Naive thymus-derived CD8-positive, alpha-beta T cell (primary cell): ENCODE measurements around the gene ABL2. TPM values are rescaled to one million over a fixed set of nuclear protein-coding genes. Genes with fewer than 3 reads are reported as not detected.

Experiments used
- ATAC-seq, 2 donors: fragments of 150-1000 bp; cut with Tn5 transposase in 1 of 2; sonication (Bioruptor Pico), chemical (Tn5 transposase) in 1 of 2; 1 replicate in 1 of 2; 2 replicates in 1 of 2; pipeline ENCODE4 v1.10.0; 2021; ENCODE audit warnings: mild to moderate bottlenecking in 2 of 2, moderate library complexity in 2 of 2
- POLR2A ChIA-PET: fragments of 350-600 bp; sonication (Branson Sonifier 250); formaldehyde crosslinking; loops from one replicate; lab custom pipeline; 2021; ENCODE audit warnings: antibody characterized with exemption; lab: Charles Lee
- DNase-seq, 10 donors: peaks; one replicate each; pipeline versions ENCODE4 v3.0.0 to v3.0.0-alpha.2; 2020 to 2022
- H3K27ac Mint-ChIP-seq, 10 donors: one replicate each; pipeline ENCODE4 v1.8.0; 2020 to 2022; ENCODE audit warnings: mild to moderate bottlenecking in 10 of 10, mixed read lengths in 10 of 10, moderate library complexity in 4 of 10, inconsistent platforms in 1 of 10
- H3K27me3 Mint-ChIP-seq, 5 donors: one replicate each; pipeline ENCODE4 v1.8.0; 2021 to 2022; ENCODE audit warnings: mixed read lengths in 5 of 5
- H3K36me3 Mint-ChIP-seq, 3 donors: one replicate each; pipeline ENCODE4 v1.8.0; 2020 to 2022; ENCODE audit warnings: mixed read lengths in 3 of 3, mild to moderate bottlenecking in 2 of 3, inconsistent platforms in 1 of 3
- H3K4me1 Mint-ChIP-seq, 4 donors: one replicate each; pipeline ENCODE4 v1.8.0; 2021 to 2022; ENCODE audit warnings: mixed read lengths in 4 of 4
- H3K4me3 Mint-ChIP-seq, 10 donors: one replicate each; pipeline ENCODE4 v1.8.0; 2020 to 2022; ENCODE audit warnings: mild to moderate bottlenecking in 10 of 10, mixed read lengths in 10 of 10, moderate library complexity in 6 of 10, inconsistent platforms in 1 of 10
- H3K9me3 Mint-ChIP-seq, 9 donors: one replicate each; pipeline ENCODE4 v1.8.0; 2020 to 2022; ENCODE audit warnings: mixed read lengths in 9 of 9, mild to moderate bottlenecking in 3 of 9, inconsistent platforms in 1 of 9, moderate library complexity in 1 of 9
- polyA plus RNA-seq, 3 donors: library from polyadenylated mRNA; unstranded; fragments of 300-500 nt; fragmentation: Illumina TruSeq; gene quantifications; one replicate each; pipeline ENCODE4 v1.2.3, GENCODE V29; 2021
- total RNA-seq, 8 experiments: library from RNA in 2 of 8; stranded (reverse) in 2 of 8; gene quantifications; one replicate each; pipeline ENCODE4 v1.2.3 and lab custom pipeline; 2021 to 2026

Gene ABL2
- total and polyA plus RNA-seq, 5 experiments from 2014 or later, result 0.45 to 19.3 (median 2.2) TPM

DNA sequence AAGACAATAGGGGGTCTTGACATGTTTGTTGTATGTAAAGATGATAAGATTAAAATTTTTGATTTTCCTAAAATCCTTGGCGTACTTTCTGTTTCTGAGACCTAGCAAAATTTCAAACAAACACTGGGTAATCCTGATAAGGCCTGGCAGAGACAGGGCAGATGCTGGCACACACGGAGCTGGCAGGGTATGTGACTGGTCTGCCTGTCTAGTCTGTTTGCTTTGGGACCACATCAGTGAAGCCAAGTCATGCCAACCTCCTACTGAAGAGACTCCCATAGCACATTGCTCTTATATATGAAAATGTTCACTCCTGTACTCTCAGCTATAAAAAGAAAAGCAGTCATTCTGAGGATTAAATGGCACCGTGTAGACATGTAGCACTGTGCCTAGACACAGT is 133.6 kb downstream of the ABL2 start:
- no peaks in the 10 kb centered on the region for H3K27me3 Mint-ChIP-seq
- no peak for ATAC-seq
- DNase-seq, result no peak
- H3K27ac Mint-ChIP-seq, result peak overlapping the region in 5 of 10 donors; percentile 7 to 89 (median 52)
- no peaks in the 10 kb centered on the region for H3K9me3 Mint-ChIP-seq
- H3K4me1 Mint-ChIP-seq, result peaks cover 0 to 7% (median 0%) of the 10 kb centered on the region in 4 donors
- POLR2A ChIA-PET, result no interaction called here
- no peak overlapping the region for H3K4me3 Mint-ChIP-seq
- peaks cover 5 to 60% (median 6%) of the 10 kb centered on the region in 3 donors for H3K36me3 Mint-ChIP-seq

DNA sequence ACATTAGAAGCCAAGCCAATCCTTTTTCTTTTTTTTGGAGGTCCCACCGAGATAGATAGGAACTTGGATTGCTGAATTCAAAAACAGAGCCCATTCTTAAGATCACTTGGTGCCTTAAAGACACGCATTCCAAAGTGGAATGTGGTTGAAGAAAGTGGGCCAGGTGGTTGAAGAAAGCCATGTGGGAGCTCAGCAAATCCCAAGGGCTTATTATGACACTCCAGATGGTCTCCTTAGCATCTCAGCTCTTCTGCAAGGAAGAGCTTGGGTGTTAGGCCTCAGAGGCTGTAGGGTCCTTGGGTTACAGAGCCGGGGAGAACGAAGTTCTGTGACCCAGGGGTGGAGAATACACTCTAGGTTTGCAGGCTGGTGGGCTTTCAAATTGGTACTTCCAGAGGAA is 134.1 kb downstream of the ABL2 start:
- H3K27me3 Mint-ChIP-seq, result no peaks in the 10 kb centered on the region
- peaks cover 0 to 8% (median 0%) of the 10 kb centered on the region in 4 donors for H3K4me1 Mint-ChIP-seq
- H3K36me3 Mint-ChIP-seq, result peaks cover 5 to 61% (median 6%) of the 10 kb centered on the region in 3 donors
- ATAC-seq (no peak), DNase-seq (no peak)
- no peak overlapping the region for H3K4me3 Mint-ChIP-seq
- POLR2A ChIA-PET, result no interaction called here
- no peaks in the 10 kb centered on the region for H3K9me3 Mint-ChIP-seq
- peak overlapping the region in 6 of 10 donors; percentile 7 to 89 (median 64) for H3K27ac Mint-ChIP-seq

DNA sequence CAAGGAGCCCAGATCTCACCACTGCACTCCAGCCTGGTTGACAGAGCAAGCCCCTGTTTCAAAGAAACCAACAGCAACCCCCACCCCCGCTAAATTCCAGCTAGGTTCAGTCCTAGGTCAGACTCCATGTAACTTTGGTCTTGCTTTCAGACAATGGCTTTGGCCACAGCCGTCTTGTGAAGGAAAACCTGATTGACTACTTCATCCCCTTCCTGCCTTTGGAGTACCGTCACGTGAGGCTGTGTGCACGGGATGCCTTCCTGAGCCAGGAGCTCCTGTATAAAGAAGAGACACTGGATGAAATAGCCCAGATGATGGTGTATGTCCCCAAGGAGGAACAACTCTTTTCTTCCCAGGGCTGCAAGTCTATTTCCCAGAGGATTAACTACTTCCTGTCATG is 134.7 kb downstream of the ABL2 start:
- no peak for DNase-seq
- peak overlapping the region in 1 of 10 donors; percentile 75 for H3K27ac Mint-ChIP-seq
- H3K4me1 Mint-ChIP-seq, result peaks cover 0 to 8% (median 0%) of the 10 kb centered on the region in 4 donors
- H3K36me3 Mint-ChIP-seq, result peaks cover 5 to 64% (median 6%) of the 10 kb centered on the region in 3 donors
- H3K9me3 Mint-ChIP-seq, result no peaks in the 10 kb centered on the region
- no peak for ATAC-seq
- H3K4me3 Mint-ChIP-seq, result no peak overlapping the region
- H3K27me3 Mint-ChIP-seq, result no peaks in the 10 kb centered on the region
- POLR2A ChIA-PET, result no interaction called here

DNA sequence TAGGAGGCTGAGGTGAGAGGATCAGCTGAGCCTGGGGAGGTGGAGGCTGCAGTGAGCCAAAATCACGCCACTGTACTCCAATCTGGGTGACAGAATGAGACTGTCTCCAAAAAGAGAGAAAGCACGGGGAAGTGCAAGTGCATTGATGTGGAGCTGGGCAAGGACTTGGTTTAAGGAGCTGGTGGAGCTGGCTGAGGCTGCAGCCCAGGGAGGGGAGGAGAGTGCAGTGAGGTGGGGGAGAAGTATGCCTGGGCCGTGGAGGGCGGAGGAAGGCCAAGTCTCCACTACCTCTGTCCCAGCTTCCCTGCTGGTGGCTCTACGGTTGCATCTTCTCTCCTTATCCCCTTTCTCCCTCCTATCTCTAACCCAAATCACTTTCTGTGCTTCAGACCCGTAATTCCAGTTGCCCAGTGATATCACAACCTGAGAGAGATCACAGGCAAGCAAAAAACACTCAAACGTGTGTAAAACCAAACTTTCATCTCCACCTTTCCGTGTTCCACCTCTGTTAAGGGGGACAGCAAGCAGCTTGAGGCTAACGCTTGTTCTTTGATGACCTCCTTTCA is 136.5 kb downstream of the ABL2 start:
- ATAC-seq, result no peak
- Mint-ChIP-seq H3K4me3 (no peak overlapping the region), H3K27me3 (no peaks in the 10 kb centered on the region), H3K36me3 (peaks cover 2 to 73% (median 6%) of the 10 kb centered on the region in 3 donors), H3K4me1 (peaks cover 0 to 12% (median 6%) of the 10 kb centered on the region in 4 donors), H3K9me3 (no peaks in the 10 kb centered on the region), H3K27ac (peak overlapping the region in 8 of 10 donors; percentile 29 to 85 (median 54))
- no peak for DNase-seq
- POLR2A ChIA-PET, result no interaction called here

DNA sequence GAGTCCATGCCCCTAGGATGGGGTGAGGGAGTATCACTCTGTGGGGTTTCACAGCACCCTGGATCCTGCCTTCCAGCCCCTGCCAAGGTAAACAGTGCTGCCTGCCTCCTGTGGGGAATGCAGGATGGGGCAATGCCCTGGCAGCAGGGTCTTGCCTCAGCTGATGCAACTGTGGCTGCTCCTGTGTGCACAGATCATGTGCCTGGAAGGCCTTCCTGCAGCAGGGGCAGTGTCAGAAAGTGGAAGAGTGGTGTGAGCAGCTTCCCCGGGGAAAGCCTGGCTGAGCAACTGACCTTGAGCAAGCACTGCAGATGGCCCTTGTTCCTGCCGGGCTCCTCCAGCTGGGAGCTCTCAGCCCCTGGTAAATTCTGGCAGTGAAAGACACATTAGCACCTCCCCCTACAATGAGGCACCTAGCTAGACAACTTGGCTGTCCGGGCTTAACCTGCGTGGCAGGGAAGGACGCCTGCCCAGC is 137.7 kb downstream of the ABL2 start:
- DNase-seq (no peak), ATAC-seq (no peak)
- Mint-ChIP-seq H3K4me3 (no peak overlapping the region), H3K27me3 (no peaks in the 10 kb centered on the region), H3K4me1 (peaks cover 0 to 13% (median 6%) of the 10 kb centered on the region in 4 donors), H3K27ac (peak overlapping the region in 3 of 10 donors; percentile 22 to 79 (median 76)), H3K36me3 (peaks cover 2 to 69% (median 3%) of the 10 kb centered on the region in 3 donors), H3K9me3 (no peaks in the 10 kb centered on the region)
- POLR2A ChIA-PET, result no interaction called here

DNA sequence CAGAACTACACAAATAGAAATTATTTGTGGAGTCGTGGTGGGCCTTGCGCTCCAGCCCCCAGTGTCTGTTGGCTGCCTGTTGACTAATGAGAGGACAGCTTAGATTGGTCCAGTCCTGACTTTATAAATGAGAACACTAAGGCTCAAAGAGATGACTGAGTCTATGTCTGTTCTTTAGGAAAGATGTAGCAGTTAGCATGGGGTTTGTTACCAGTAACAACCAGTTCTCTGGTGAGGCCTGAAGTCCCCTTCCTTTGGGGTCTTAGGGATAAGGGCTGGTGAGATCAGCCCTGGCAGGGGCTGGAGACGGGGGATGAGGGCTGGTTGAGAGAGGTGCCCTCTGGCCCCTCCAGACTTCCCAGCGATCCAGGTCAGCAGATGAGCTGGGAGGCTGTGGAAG is 138.6 kb downstream of the ABL2 start:
- H3K36me3 Mint-ChIP-seq, result peaks cover 0 to 64% (median 2%) of the 10 kb centered on the region in 3 donors
- H3K27me3 Mint-ChIP-seq, result no peaks in the 10 kb centered on the region
- H3K4me3 Mint-ChIP-seq, result no peak overlapping the region
- H3K27ac Mint-ChIP-seq, result peak overlapping the region in 6 of 10 donors; percentile 20 to 76 (median 60)
- no peaks in the 10 kb centered on the region for H3K9me3 Mint-ChIP-seq
- POLR2A ChIA-PET, result interaction anchor here (1.1 kb wide), 1 partner anchor 202 kb away, joined by 3 read pairs; no protein-coding TSS in a partner anchor
- no peak for DNase-seq
- no peak for ATAC-seq
- peaks cover 0 to 15% (median 6%) of the 10 kb centered on the region in 4 donors for H3K4me1 Mint-ChIP-seq

DNA sequence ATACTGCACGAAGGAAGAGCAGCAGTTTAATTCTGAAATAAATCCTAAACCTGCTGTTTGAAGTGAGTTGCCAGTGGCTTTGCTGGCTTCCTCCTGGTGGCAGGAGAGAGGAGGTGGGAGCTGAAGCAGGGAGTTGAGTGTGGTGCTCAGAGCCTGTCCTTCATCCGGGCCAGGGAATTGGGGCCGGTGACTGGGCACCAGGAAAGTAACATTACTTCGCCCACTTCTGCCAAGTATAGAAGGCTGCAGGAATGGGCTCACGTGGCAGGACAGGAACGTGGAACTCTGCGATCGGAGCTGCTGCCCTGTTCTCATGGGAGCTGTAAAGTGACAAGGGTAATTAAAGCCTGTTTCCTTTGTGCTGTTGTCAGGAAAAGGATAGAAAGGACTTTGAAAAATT is 139.0 kb downstream of the ABL2 start:
- H3K27me3 Mint-ChIP-seq, result no peaks in the 10 kb centered on the region
- peaks cover 0 to 16% (median 7%) of the 10 kb centered on the region in 4 donors for H3K4me1 Mint-ChIP-seq
- DNase-seq, result no peak
- ATAC-seq, result no peak
- peak overlapping the region in 6 of 10 donors; percentile 25 to 76 (median 52) for H3K27ac Mint-ChIP-seq
- H3K4me3 Mint-ChIP-seq, result no peak overlapping the region
- H3K36me3 Mint-ChIP-seq, result peaks cover 0 to 62% (median 2%) of the 10 kb centered on the region in 3 donors
- POLR2A ChIA-PET, result interaction anchor here (1.1 kb wide), 1 partner anchor 203 kb away, joined by 3 read pairs; no protein-coding TSS in a partner anchor
- H3K9me3 Mint-ChIP-seq, result no peaks in the 10 kb centered on the region

DNA sequence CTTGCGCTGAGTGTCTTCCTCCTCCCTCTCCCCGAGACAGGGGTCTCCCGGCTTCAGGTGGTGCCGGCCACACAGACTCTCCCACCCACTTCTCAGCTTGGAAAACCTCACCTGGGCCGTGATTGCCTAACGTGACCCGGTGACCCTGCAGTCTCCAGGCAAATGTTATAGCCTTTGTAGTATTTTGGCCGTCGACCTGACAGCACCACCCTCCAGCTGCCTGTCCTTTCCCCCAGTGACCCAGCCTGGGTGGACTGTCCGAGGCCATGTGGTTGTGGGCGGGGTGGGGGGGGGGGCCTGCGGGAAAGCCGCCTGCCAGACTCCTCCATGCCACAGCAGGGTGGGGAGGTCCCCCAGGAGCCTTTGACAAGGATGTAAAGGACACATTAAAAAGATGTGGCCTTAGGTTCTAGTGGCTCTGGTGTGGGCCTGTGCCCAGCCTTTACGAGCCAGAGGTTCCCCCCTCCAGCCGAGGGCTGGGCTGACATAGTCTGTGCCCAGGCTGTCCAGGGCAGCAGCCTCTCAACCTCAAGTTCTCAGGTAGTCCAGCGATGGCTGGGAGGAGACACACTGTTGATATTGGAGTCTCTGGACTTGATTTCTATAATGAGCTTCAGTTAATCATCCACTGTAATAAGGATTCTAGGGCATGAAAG is 139.5 kb downstream of the ABL2 start:
- H3K27ac Mint-ChIP-seq, result peak overlapping the region in 6 of 10 donors; percentile 25 to 80 (median 62)
- ATAC-seq (no peak), DNase-seq (no peak)
- peaks cover 0 to 19% (median 8%) of the 10 kb centered on the region in 4 donors for H3K4me1 Mint-ChIP-seq
- H3K27me3 Mint-ChIP-seq, result no peaks in the 10 kb centered on the region
- H3K9me3 Mint-ChIP-seq, result no peaks in the 10 kb centered on the region
- H3K4me3 Mint-ChIP-seq, result no peak overlapping the region
- peaks cover 0 to 56% (median 2%) of the 10 kb centered on the region in 3 donors for H3K36me3 Mint-ChIP-seq
- POLR2A ChIA-PET, result interaction anchor here (1.1 kb wide), 1 partner anchor 203 kb away, joined by 3 read pairs; no protein-coding TSS in a partner anchor

DNA sequence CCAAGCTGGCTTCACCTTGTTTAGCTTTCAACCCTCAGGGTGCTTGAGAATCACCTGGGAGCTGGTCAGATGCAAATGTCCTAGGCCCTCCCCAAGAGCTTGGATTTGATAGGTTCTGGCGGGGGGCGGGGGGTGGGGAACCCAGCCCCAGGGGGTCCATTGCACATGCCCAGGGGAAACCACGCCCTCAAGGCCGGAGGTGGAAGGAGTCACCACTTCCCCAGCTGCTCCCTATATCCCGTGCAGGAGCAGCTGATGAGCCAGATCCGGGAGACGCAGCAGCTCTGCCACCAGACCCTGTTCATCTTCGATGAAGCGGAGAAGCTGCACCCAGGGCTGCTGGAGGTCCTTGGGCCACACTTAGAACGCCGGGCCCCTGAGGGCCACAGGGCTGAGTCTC is 141.8 kb downstream of the ABL2 start:
- H3K27ac Mint-ChIP-seq, result peak overlapping the region in 2 of 10 donors; percentile 4 to 37
- peaks cover 9 to 36% (median 13%) of the 10 kb centered on the region in 4 donors for H3K4me1 Mint-ChIP-seq
- H3K36me3 Mint-ChIP-seq, result peaks cover 0 to 37% (median 0%) of the 10 kb centered on the region in 3 donors
- ATAC-seq (no peak), DNase-seq (no peak)
- no peaks in the 10 kb centered on the region for H3K9me3 Mint-ChIP-seq
- no peaks in the 10 kb centered on the region for H3K27me3 Mint-ChIP-seq
- POLR2A ChIA-PET, result interaction anchor here (0.6 kb wide), 1 partner anchor 205 kb away, joined by 3 read pairs; no protein-coding TSS in a partner anchor
- H3K4me3 Mint-ChIP-seq, result no peak overlapping the region

DNA sequence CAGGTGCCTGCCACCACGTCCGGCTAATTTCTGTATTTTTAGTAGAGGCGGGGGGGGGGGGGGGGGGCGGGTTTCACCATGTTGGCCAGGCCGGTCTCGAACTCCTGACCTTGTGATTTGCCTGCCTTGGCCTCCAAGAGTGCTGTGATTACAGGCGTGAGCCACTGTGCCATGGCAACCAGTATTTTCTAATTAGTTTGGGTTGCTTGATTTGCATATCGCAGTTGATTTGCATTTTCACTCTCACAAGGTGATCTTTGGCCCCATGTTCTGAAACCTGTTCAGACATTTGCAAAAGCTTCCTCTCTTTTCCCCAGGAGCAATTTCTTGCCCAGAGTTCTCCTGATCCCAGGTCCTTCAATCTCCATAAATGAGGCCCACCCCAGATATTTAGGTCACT is 145.9 kb downstream of the ABL2 start:
- POLR2A ChIA-PET, result interaction anchor here (1.0 to 2.0 kb wide), 2 partner anchors 32 to 282 kb away, joined by 3 to 12 read pairs; partner anchors contain the start of gene AXDND1
- Mint-ChIP-seq H3K4me3 (peak overlapping the region; percentile 19 to 98 (median 85)), H3K4me1 (peaks cover 15 to 46% (median 30%) of the 10 kb centered on the region in 4 donors), H3K36me3 (peaks cover 0 to 9% (median 0%) of the 10 kb centered on the region in 3 donors), H3K9me3 (no peaks in the 10 kb centered on the region), H3K27ac (peak overlapping the region in 9 of 10 donors; percentile 2 to 90 (median 44)), H3K27me3 (no peaks in the 10 kb centered on the region)
- DNase-seq (no peak), ATAC-seq (no peak)

DNA sequence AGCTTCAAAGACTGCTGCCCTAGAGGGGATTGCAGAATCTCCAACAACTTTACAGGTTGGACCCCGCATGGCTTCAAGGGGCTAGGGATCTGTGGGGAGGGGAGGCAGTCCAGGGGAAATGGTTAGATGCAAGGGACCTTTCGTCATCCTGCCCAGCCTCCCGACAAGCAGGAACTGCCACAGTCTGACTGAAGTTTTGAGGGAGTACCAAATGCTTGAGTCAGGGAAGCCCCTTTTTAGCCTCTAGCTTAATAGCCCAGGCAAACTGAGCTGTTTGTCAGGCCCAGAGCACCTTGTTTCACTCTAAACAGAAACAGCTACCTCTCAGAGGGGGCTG is 146.5 kb downstream of the ABL2 start:
- Mint-ChIP-seq H3K4me3 (peak overlapping the region; percentile 90 to 98 (median 96)), H3K9me3 (no peaks in the 10 kb centered on the region), H3K36me3 (peaks cover 0 to 7% (median 0%) of the 10 kb centered on the region in 3 donors), H3K4me1 (peaks cover 15 to 44% (median 30%) of the 10 kb centered on the region in 4 donors), H3K27ac (peak overlapping the region; percentile 86 to 97 (median 94)), H3K27me3 (no peaks in the 10 kb centered on the region)
- POLR2A ChIA-PET, result interaction anchor here (0.7 to 2.0 kb wide), 6 partner anchors 55 to 283 kb away, joined by 3 to 12 read pairs (median 3); partner anchors contain the start of genes AXDND1, FAM20B and SOAT1
- peak in 1 of 2 donors; percentile 4 for ATAC-seq
- peak in 5 of 10 donors; percentile 9 to 21 (median 18) for DNase-seq

DNA sequence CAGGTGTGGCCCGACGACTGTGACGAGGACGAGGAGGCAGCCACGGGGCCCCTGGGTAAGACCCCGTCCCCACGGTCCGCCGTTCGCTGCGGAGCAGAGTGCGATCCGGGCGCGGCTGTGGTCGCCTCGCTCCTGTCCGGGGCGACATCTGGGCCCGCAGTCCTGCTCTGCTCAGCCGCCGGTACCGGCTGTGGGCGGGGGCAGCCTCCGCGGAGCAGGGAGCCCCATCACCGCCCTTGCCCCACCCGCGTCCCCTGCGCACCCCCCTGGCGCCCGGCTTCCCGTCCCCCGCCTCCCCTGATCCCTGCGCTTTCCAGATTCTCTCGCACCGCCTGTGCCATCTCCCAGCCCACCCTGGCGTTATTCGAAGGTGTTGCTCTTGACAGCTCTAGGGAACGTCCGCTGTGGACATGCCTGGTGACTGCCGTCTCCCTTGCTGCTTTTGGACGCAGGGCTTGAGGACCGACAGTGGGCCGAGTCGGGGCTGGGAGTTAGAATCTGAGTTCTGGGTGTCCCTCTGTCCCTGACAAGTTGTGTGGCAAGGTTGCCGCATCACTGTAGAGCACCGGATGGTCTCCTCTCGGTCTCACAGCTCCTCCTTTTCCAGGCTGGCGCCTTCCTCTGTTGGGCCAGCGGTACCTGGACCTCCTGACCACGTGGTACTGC is 147.0 kb downstream of the ABL2 start:
- H3K9me3 Mint-ChIP-seq, result no peaks in the 10 kb centered on the region
- H3K36me3 Mint-ChIP-seq, result peaks cover 0 to 5% (median 0%) of the 10 kb centered on the region in 3 donors
- DNase-seq, result peak in 8 of 10 donors; percentile 14 to 36 (median 30)
- H3K27me3 Mint-ChIP-seq, result no peaks in the 10 kb centered on the region
- H3K27ac Mint-ChIP-seq, result peak overlapping the region; percentile 86 to 97 (median 94)
- peaks cover 15 to 44% (median 30%) of the 10 kb centered on the region in 4 donors for H3K4me1 Mint-ChIP-seq
- POLR2A ChIA-PET, result interaction anchor here (0.7 to 2.0 kb wide), 6 partner anchors 55 to 283 kb away, joined by 3 to 12 read pairs (median 3); partner anchors contain the start of genes AXDND1, FAM20B and SOAT1
- ATAC-seq, result peak; percentile 29 to 31
- peak overlapping the region; percentile 90 to 98 (median 96) for H3K4me3 Mint-ChIP-seq
